Measurements from ENCODE around the gene SKI.

DNA sequence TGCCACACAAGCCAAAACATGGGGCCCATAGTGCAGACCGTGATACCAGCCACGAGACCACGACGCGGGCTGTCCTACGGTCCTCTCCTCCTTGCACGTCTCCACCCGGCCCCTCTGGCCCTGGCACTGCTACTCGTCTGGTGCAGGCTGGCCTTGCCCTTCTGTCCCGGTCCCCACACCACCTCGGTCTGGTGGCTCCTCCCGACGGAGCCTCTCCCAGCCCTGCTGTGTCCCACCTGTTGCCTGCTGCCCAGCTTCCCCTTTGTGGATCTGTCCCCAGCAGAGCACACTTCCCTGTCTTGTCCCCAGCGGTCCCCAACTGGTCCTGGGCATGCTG lies 112.8 kb downstream of the SKI start:
- TF ChIP-seq SUZ12 (IDR thresholded peaks at IDR 0.05; ENCODE audit: extremely low read depth, insufficient read depth, insufficient read length) (no peak), ZNF274 (IDR thresholded peaks at IDR 0.05; ENCODE audit: low read depth, low read length) (no peak), YY1 (IDR thresholded peaks at IDR 0.05; ENCODE audit: insufficient read depth, insufficient read length) (no peak)
